ENCODE results near the gene KCNH5.
"Not testable (repeated sequence)": the region's sequence is repeated elsewhere in the genome, so short reads cannot be mapped to it uniquely, and the experiment has no call there.

The KCNH5 gene

GRCh38 chr14:62885451-62885850, 159.8 kb downstream of the KCNH5 start:
- Histone ChIP-seq H3K9me3 (ENCODE audit: control insufficient read depth, low read depth, low read length) (no peaks in the 10 kb centered on the region), H3K9ac (ENCODE audit: low read length) (no peak overlapping the region), H3K27me3 (ENCODE audit: control insufficient read depth, insufficient read depth, low read length) (no peaks in the 10 kb centered on the region), H3K4me3 (ENCODE audit: low read length) (no peak overlapping the region), H3K27ac (ENCODE audit: low read length) (no peak overlapping the region), H3K36me3 (ENCODE audit: control insufficient read depth, low read depth, low read length) (no peaks in the 10 kb centered on the region), H3K4me1 (ENCODE audit: control insufficient read depth, low read depth, low read length) (peaks cover 6% of the 10 kb centered on the region)

DNA sequence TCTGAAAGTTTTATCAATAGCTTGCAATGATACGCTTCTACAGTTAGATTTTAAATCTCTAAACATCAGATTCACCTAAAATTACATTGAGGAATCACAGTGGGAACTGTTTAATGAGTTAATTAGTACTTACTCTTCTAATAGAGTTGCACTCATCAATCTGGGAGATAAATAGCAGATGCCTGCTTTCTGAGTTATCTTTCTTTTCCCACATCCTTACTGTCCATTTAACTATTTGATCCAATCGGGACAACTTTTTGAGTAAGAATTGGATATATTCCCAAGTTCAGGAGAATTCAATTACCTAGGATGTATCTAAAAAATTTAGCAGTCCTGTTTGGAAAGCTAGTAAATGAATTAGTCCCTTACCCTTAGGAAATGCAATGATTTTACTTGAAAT, 162.3 kb downstream of the KCNH5 start:
- Histone ChIP-seq H3K4me3 (ENCODE audit: low read length) (no peak overlapping the region), H3K27me3 (ENCODE audit: control insufficient read depth, insufficient read depth, low read length) (no peaks in the 10 kb centered on the region), H3K9ac (ENCODE audit: low read length) (no peak overlapping the region), H3K27ac (ENCODE audit: low read length) (no peak overlapping the region), H3K9me3 (ENCODE audit: control insufficient read depth, low read depth, low read length) (no peaks in the 10 kb centered on the region), H3K4me1 (ENCODE audit: control insufficient read depth, low read depth, low read length) (no peaks in the 10 kb centered on the region), H3K36me3 (ENCODE audit: control insufficient read depth, low read depth, low read length) (no peaks in the 10 kb centered on the region)

GRCh38 chr14:62866376-62866775, 178.9 kb downstream of the KCNH5 start:
- H3K4me1 ChIP-seq (ENCODE audit: control insufficient read depth, low read depth, low read length) = peaks cover 6% of the 10 kb centered on the region
- H3K36me3 ChIP-seq (ENCODE audit: control insufficient read depth, low read depth, low read length) = no peaks in the 10 kb centered on the region
- no peaks in the 10 kb centered on the region for H3K9me3 ChIP-seq (ENCODE audit: control insufficient read depth, low read depth, low read length)
- H3K9ac ChIP-seq (ENCODE audit: low read length) = no peak overlapping the region
- no peak overlapping the region for H3K4me3 ChIP-seq (ENCODE audit: low read length)
- H3K27me3 ChIP-seq (ENCODE audit: control insufficient read depth, insufficient read depth, low read length) = no peaks in the 10 kb centered on the region
- H3K27ac ChIP-seq (ENCODE audit: low read length) = no peak overlapping the region

DNA sequence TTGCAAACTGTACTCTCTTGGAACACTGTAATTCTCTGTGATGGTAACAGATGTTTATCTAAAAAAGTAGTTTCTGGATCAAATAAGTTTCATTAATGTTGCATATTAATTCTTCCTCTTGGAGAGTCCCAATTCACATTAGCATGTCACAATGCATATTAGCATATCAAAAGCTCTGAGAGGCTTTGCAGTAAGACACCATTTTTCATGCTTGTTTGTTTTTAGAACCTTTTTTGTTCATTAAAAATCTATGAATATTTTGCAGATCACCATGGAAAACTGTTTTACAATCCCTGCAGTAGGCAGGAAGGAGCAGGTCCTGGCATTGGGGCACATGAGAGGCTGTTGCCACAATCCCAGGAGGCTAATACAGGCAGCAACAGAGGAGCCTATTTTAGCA, 180.7 kb downstream of the KCNH5 start:
- Histone ChIP-seq H3K27me3 (ENCODE audit: control insufficient read depth, insufficient read depth, low read length) (no peaks in the 10 kb centered on the region), H3K27ac (ENCODE audit: low read length) (no peak overlapping the region), H3K4me3 (ENCODE audit: low read length) (no peak overlapping the region), H3K36me3 (ENCODE audit: control insufficient read depth, low read depth, low read length) (no peaks in the 10 kb centered on the region), H3K9me3 (ENCODE audit: control insufficient read depth, low read depth, low read length) (no peaks in the 10 kb centered on the region), H3K4me1 (ENCODE audit: control insufficient read depth, low read depth, low read length) (peaks cover 6% of the 10 kb centered on the region), H3K9ac (ENCODE audit: low read length) (no peak overlapping the region)

DNA sequence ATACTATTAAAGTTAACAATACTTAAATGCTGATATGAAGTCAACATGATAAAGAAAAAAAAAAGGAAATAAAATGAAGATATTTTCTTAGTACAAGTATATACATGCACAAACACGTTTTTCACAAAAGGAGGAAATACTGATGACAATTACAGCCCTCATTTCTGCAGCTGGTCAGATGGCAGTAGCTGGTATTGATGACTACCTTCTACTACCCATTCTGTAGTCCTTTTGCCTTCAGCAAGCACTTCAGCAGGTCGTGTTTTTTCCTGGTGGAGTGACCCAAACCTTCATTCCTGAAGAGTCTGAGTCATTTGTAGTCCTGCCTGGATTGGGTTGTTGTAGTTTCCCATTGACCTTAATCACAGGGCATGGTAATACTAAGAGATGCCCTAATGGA, 187.2 kb downstream of the KCNH5 start:
- not testable (repeated sequence) for H3K27me3 ChIP-seq (ENCODE audit: control insufficient read depth, insufficient read depth, low read length); H3K36me3 ChIP-seq (ENCODE audit: control insufficient read depth, low read depth, low read length); H3K9ac ChIP-seq (ENCODE audit: low read length); H3K4me3 ChIP-seq (ENCODE audit: low read length); H3K27ac ChIP-seq (ENCODE audit: low read length); H3K9me3 ChIP-seq (ENCODE audit: control insufficient read depth, low read depth, low read length); H3K4me1 ChIP-seq (ENCODE audit: control insufficient read depth, low read depth, low read length)

DNA sequence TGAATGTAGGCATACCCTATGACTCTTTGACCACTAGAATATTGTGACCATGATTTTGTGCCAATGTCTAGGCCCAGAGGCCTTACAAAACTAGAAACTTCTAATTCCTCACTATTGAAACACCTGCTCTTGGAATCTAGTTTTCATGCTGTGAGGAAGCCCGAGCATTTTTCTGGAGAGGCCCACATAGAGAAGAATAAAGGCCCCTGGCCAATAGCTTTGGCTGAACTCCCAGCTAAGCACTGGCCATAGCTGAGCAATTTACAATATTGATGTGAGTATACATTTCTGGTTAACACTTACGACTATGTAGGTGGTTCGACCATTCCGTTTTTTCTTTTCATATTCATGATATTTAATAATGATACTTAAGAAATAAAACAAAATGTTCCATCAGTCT, 190.3 kb downstream of the KCNH5 start:
- no peaks in the 10 kb centered on the region for H3K9me3 ChIP-seq (ENCODE audit: control insufficient read depth, low read depth, low read length)
- no peaks in the 10 kb centered on the region for H3K36me3 ChIP-seq (ENCODE audit: control insufficient read depth, low read depth, low read length)
- no peak overlapping the region for H3K27ac ChIP-seq (ENCODE audit: low read length)
- no peak overlapping the region for H3K9ac ChIP-seq (ENCODE audit: low read length)
- H3K4me1 ChIP-seq (ENCODE audit: control insufficient read depth, low read depth, low read length) = no peaks in the 10 kb centered on the region
- H3K27me3 ChIP-seq (ENCODE audit: control insufficient read depth, insufficient read depth, low read length) = no peaks in the 10 kb centered on the region
- H3K4me3 ChIP-seq (ENCODE audit: low read length) = no peak overlapping the region

GRCh38 chr14:62847168-62847567, 198.1 kb downstream of the KCNH5 start:
- H3K4me3 ChIP-seq (ENCODE audit: low read length) = no peak overlapping the region
- H3K9ac ChIP-seq (ENCODE audit: low read length) = no peak overlapping the region
- no peaks in the 10 kb centered on the region for H3K9me3 ChIP-seq (ENCODE audit: control insufficient read depth, low read depth, low read length)
- no peaks in the 10 kb centered on the region for H3K4me1 ChIP-seq (ENCODE audit: control insufficient read depth, low read depth, low read length)
- no peaks in the 10 kb centered on the region for H3K27me3 ChIP-seq (ENCODE audit: control insufficient read depth, insufficient read depth, low read length)
- H3K36me3 ChIP-seq (ENCODE audit: control insufficient read depth, low read depth, low read length) = no peaks in the 10 kb centered on the region
- H3K27ac ChIP-seq (ENCODE audit: low read length) = no peak overlapping the region

DNA sequence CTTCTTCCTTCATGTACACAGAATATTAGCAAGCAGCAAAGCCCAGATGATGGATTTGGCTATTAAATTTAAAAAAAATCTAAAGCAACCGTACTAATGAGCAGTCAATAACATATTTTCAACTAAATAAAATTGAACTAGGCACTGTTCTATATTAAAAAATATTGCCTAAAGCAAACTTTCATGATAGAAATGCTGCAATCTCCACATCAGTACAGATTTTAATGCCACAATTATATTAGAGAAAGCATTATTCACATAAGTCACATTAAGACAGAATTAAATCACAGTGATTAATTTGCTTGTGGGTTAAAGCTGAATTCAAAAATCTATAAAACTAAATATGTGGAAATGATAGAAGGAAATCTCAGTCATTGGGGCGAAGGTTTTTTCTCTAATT, 200.7 kb downstream of the KCNH5 start:
- H3K4me3 ChIP-seq (ENCODE audit: low read length) = no peak overlapping the region
- H3K36me3 ChIP-seq (ENCODE audit: control insufficient read depth, low read depth, low read length) = no peaks in the 10 kb centered on the region
- H3K9me3 ChIP-seq (ENCODE audit: control insufficient read depth, low read depth, low read length) = no peaks in the 10 kb centered on the region
- no peaks in the 10 kb centered on the region for H3K27me3 ChIP-seq (ENCODE audit: control insufficient read depth, insufficient read depth, low read length)
- H3K27ac ChIP-seq (ENCODE audit: low read length) = no peak overlapping the region
- no peak overlapping the region for H3K9ac ChIP-seq (ENCODE audit: low read length)
- no peaks in the 10 kb centered on the region for H3K4me1 ChIP-seq (ENCODE audit: control insufficient read depth, low read depth, low read length)

DNA sequence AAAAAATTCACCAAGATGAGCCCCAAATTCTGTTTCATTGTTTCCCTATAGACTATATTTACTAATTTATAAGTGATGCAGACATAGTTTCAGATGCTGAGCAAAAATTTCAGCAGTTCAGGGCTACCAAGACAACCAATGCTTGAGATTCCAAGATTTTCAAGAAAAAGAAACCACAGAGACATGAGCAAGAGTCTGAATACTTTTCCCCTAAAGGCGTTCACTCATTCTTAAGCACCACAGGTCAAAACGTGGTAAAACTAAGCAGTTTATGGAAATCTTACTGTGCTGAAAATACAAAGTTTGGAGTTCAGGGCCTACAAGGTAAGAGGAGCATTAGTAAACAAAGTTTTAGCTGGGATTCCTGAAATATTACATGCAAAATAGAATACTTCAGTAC, 221.2 kb downstream of the KCNH5 start:
- H3K9ac ChIP-seq (ENCODE audit: low read length) = no peak overlapping the region
- peaks cover 5% of the 10 kb centered on the region for H3K9me3 ChIP-seq (ENCODE audit: control insufficient read depth, low read depth, low read length)
- H3K4me3 ChIP-seq (ENCODE audit: low read length) = no peak overlapping the region
- no peak overlapping the region for H3K27ac ChIP-seq (ENCODE audit: low read length)
- H3K4me1 ChIP-seq (ENCODE audit: control insufficient read depth, low read depth, low read length) = no peaks in the 10 kb centered on the region
- H3K36me3 ChIP-seq (ENCODE audit: control insufficient read depth, low read depth, low read length) = no peaks in the 10 kb centered on the region
- H3K27me3 ChIP-seq (ENCODE audit: control insufficient read depth, insufficient read depth, low read length) = no peaks in the 10 kb centered on the region

GRCh38 chr14:62819931-62820330, 225.3 kb downstream of the KCNH5 start:
- Histone ChIP-seq H3K4me3 (ENCODE audit: low read length) (no peak overlapping the region), H3K27ac (ENCODE audit: low read length) (no peak overlapping the region), H3K4me1 (ENCODE audit: control insufficient read depth, low read depth, low read length) (no peaks in the 10 kb centered on the region), H3K36me3 (ENCODE audit: control insufficient read depth, low read depth, low read length) (no peaks in the 10 kb centered on the region), H3K9ac (ENCODE audit: low read length) (no peak overlapping the region), H3K9me3 (ENCODE audit: control insufficient read depth, low read depth, low read length) (no peaks in the 10 kb centered on the region), H3K27me3 (ENCODE audit: control insufficient read depth, insufficient read depth, low read length) (no peaks in the 10 kb centered on the region)

GRCh38 chr14:62807636-62808035, 237.6 kb downstream of the KCNH5 start:
- H3K9me3 ChIP-seq (ENCODE audit: control insufficient read depth, low read depth, low read length) = peaks cover 11% of the 10 kb centered on the region
- H3K27ac ChIP-seq (ENCODE audit: low read length) = no peak overlapping the region
- H3K4me1 ChIP-seq (ENCODE audit: control insufficient read depth, low read depth, low read length) = no peaks in the 10 kb centered on the region
- H3K36me3 ChIP-seq (ENCODE audit: control insufficient read depth, low read depth, low read length) = no peaks in the 10 kb centered on the region
- H3K4me3 ChIP-seq (ENCODE audit: low read length) = no peak overlapping the region
- no peak overlapping the region for H3K9ac ChIP-seq (ENCODE audit: low read length)
- no peaks in the 10 kb centered on the region for H3K27me3 ChIP-seq (ENCODE audit: control insufficient read depth, insufficient read depth, low read length)

- H3K4me1 ChIP-seq (ENCODE audit: control insufficient read depth, low read depth, low read length) = no peaks in the 10 kb centered on the region
- H3K4me3 ChIP-seq (ENCODE audit: low read length) = no peak overlapping the region
- H3K9ac ChIP-seq (ENCODE audit: low read length) = no peak overlapping the region
- no peaks in the 10 kb centered on the region for H3K27me3 ChIP-seq (ENCODE audit: control insufficient read depth, insufficient read depth, low read length)
- H3K36me3 ChIP-seq (ENCODE audit: control insufficient read depth, low read depth, low read length) = no peaks in the 10 kb centered on the region
- H3K27ac ChIP-seq (ENCODE audit: low read length) = no peak overlapping the region
- no peaks in the 10 kb centered on the region for H3K9me3 ChIP-seq (ENCODE audit: control insufficient read depth, low read depth, low read length)
Observed at GRCh38 chr14:62800577-62800976, 244.7 kb downstream of the KCNH5 start.
